Activated CD4-positive, alpha-beta T cell treated with anti-CD3 and anti-CD28 coated beads, Interleukin-2, Interleukin-4, amounts not matched to agents 100 ng/mL and 50 ng/mL, durations not matched to agents 16 hours and 8 hours (primary cell): ENCODE data around the gene POU6F1.

Experiments
- DNase-seq: peaks from one replicate; pipeline ENCODE4 v3.0.0-alpha.2; 2020; ENCODE audit warnings: low spot score

Gene POU6F1

GRCh38 chr12:51156245-51156765 is 61.6 kb downstream of the POU6F1 start:
- DNase-seq: no peak

GRCh38 chr12:51152953-51153352 is 64.9 kb downstream of the POU6F1 start:
- DNase-seq: no peak

- DNase-seq: no peak
Observed at GRCh38 chr12:51150777-51151176, 67.1 kb downstream of the POU6F1 start.

GRCh38 chr12:51147309-51147708 is 70.6 kb downstream of the POU6F1 start:
- no peak for DNase-seq

- DNase-seq: no peak
Observed at GRCh38 chr12:51139292-51139844, 78.5 kb downstream of the POU6F1 start.
